HEK293T (cell line): Measurements from ENCODE around the gene ERGIC2.

Source experiments
- CTCF ChIA-PET: fragments of 350-600 bp; formaldehyde crosslinking; extraction: SDS; loops from one replicate; lab custom pipeline; 2021; ENCODE audit warnings: antibody characterized with exemption, inconsistent platforms; lab: Yijun Ruan, JAX
- POLR2A ChIA-PET: fragments of 350-600 bp; formaldehyde crosslinking; extraction: SDS; loops from one replicate; lab custom pipeline; 2020; ENCODE audit warnings: antibody characterized with exemption, inconsistent platforms; lab: Yijun Ruan, JAX
- DNase-seq: peaks from one replicate; pipeline ENCODE4 v3.0.0; 2012; ENCODE audit warnings: mixed read lengths; ENCODE audit errors: extremely low spot score
- ARNT ChIP-seq: fragments of 450-650 bp; IDR thresholded peaks from 2 replicates; pipeline ENCODE4 v1.6.1; 2017; ENCODE audit warnings: mild to moderate bottlenecking
- BHLHE40 ChIP-seq: fragments of 450-650 bp; IDR thresholded peaks from 2 replicates; pipeline ENCODE4 v1.6.1; 2016; ENCODE audit warnings: mild to moderate bottlenecking, moderate library complexity, borderline replicate concordance
- CTBP1 ChIP-seq: fragments of 450-650 bp; IDR thresholded peaks from 2 replicates; pipeline ENCODE4 v1.6.1; 2016; ENCODE audit warnings: borderline replicate concordance
- ELF4 ChIP-seq: fragments of 450-650 bp; IDR thresholded peaks from 2 replicates; pipeline ENCODE4 v1.6.1; 2017; ENCODE audit warnings: antibody characterized with exemption
- FOXA1 ChIP-seq: fragments of 450-650 bp; IDR thresholded peaks from 2 replicates; pipeline ENCODE4 v1.6.1; 2016; ENCODE audit warnings: mild to moderate bottlenecking
- FOXK2 ChIP-seq: fragments of 450-650 bp; IDR thresholded peaks from 2 replicates; pipeline ENCODE4 v1.6.1; 2016; ENCODE audit warnings: mild to moderate bottlenecking
- FOXM1 ChIP-seq: fragments of 450-650 bp; IDR thresholded peaks from 2 replicates; pipeline ENCODE4 v1.6.1; 2017; ENCODE audit warnings: mild to moderate bottlenecking, borderline replicate concordance
- HDGF ChIP-seq: fragments of 450-650 bp; IDR thresholded peaks from 2 replicates; pipeline ENCODE4 v1.6.1; 2017; ENCODE audit warnings: antibody characterized with exemption, borderline replicate concordance
- L3MBTL2 ChIP-seq: fragments of 450-650 bp; conservative IDR thresholded peaks from 2 replicates; pipeline ENCODE4 v1.6.1; 2016; ENCODE audit warnings: mild to moderate bottlenecking
- LEF1 ChIP-seq: fragments of 450-650 bp; IDR thresholded peaks from 2 replicates; pipeline ENCODE4 v1.6.1; 2017; ENCODE audit warnings: mild to moderate bottlenecking, borderline replicate concordance
- NFRKB ChIP-seq: fragments of 450-650 bp; IDR thresholded peaks from 2 replicates; pipeline ENCODE4 v1.6.1; 2016; ENCODE audit warnings: mild to moderate bottlenecking, moderate library complexity
- PKNOX1 ChIP-seq: fragments of 450-650 bp; IDR thresholded peaks from 2 replicates; pipeline ENCODE4 v1.6.1; 2016
- SP1 ChIP-seq: fragments of 450-650 bp; IDR thresholded peaks from 2 replicates; pipeline ENCODE4 v1.6.1; 2017
- SUZ12 ChIP-seq: fragments of 450-650 bp; IDR thresholded peaks from 2 replicates; pipeline ENCODE4 v1.6.1; 2016; ENCODE audit warnings: mild to moderate bottlenecking
- TARDBP ChIP-seq: fragments of 450-650 bp; IDR thresholded peaks from 2 replicates; pipeline ENCODE4 v1.6.1; 2016
- ZNF384 ChIP-seq: fragments of 450-650 bp; IDR thresholded peaks from 2 replicates; pipeline ENCODE4 v1.6.1; 2016

The ERGIC2 gene

DNA sequence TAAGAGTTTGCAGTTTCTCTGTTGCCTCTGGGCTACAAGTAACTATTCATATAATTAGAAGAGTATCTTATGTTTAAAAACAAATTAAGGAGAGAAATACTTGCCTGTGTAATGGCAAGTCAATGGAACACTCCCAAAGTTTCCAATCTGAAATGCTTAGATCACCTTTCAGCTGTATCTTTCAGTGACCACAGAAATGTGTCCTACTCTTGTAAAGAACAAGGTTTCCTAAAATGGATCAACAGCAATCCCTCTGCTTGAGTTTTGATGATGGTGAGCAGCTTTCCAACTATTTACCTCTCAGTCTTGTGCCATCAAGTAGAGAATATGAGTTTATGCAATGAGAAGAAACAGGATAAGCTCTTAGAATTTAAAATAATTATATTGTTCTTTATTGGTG lies 92.9 kb downstream of the ERGIC2 start:
- POLR2A ChIA-PET = no interaction called here
- CTCF ChIA-PET = interaction anchor here (0.6 kb wide), 1 partner anchor 9 kb away, joined by 3 read pairs; no protein-coding TSS in a partner anchor
- no peak for TF ChIP-seq HDGF
- TF ChIP-seq CTBP1 = no peak
- TF ChIP-seq BHLHE40 = no peak
- TF ChIP-seq L3MBTL2 = no peak
- DNase-seq = no peak

- no peak for DNase-seq
- TF ChIP-seq ELF4 = no peak
- no peak for TF ChIP-seq LEF1
- TF ChIP-seq ZNF384 = no peak
- no peak for TF ChIP-seq PKNOX1
- no peak for TF ChIP-seq FOXK2
- no peak for TF ChIP-seq CTBP1
- TF ChIP-seq L3MBTL2 = no peak
- no peak for TF ChIP-seq HDGF
- TF ChIP-seq SUZ12 = no peak
- no peak for TF ChIP-seq FOXA1
- no peak for TF ChIP-seq TARDBP
- no peak for TF ChIP-seq NFRKB
- no peak for TF ChIP-seq SP1
- no peak for TF ChIP-seq BHLHE40
- TF ChIP-seq ARNT = no peak
- no peak for TF ChIP-seq FOXM1
- CTCF ChIA-PET = no interaction called here
- POLR2A ChIA-PET = no interaction called here
Measured at GRCh38 chr12:29287622-29288021, 93.3 kb downstream of the ERGIC2 start.
